ENCODE measurements around the gene MKX. TPM values are rescaled to one million over a fixed set of nuclear protein-coding genes. Genes with fewer than 3 reads are reported as not detected.

Gene MKX, protein sequence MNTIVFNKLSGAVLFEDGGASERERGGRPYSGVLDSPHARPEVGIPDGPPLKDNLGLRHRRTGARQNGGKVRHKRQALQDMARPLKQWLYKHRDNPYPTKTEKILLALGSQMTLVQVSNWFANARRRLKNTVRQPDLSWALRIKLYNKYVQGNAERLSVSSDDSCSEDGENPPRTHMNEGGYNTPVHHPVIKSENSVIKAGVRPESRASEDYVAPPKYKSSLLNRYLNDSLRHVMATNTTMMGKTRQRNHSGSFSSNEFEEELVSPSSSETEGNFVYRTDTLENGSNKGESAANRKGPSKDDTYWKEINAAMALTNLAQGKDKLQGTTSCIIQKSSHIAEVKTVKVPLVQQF
- total RNA-seq (2021; ENCODE audit: unreplicated experiment), result not detected
- not detected for polyA plus RNA-seq (2012; ENCODE audit: insufficient read length)
- Bru-seq, nascent RNA, result percentile 10 among the genes with signal in this experiment
- percentile 12 among the genes with signal in this experiment for BruChase-seq, experiment 1, labeled RNA remaining after a 2-hour chase
- BruChase-seq, experiment 2, labeled RNA remaining after a 6-hour chase, result percentile 9 among the genes with signal in this experiment
- long read RNA-seq, result 0 reads

DNA sequence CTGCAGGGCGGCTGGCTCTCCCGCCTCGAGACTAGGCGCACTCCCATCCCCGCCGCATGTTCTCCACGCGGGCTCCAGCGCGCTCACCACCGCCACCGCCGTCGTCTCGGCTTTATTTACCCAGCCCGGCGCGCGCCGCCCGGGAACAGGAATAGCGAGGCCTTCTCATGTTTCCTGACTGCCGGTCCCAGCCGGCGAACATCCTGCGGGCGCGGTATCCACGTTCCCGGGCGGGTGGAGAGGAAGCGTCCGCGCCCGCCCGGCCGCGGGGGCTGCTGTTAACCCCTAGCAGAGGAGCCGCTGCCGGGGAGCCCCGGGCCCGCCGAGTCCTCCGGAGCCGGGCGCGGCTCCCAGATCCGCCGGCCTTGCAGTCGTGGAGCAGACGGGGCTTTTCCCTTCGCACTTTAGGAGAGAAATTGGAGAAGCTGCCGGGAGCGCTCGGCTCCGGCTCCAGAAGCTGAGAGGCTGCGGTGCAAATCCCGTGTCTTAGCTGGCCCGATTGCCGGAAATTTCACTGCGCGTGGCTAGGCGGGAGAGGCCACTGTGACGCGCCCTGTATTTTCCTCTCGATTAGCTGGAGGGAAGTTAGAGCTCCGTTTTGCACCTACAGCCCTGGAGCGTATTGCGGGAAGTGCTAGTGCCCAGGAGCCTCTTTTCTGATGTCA lies at the start of gene MKX:
Gene MKX (minus strand): TSS at position 88 of the 665 bp plus-strand sequence. CDS start 2,404 bp downstream, outside the sequence.
- ATAC-seq (no peak), DNase-seq (ENCODE audit: low read depth, low spot score) (no peak)
- TF ChIP-seq, protein P1, sequence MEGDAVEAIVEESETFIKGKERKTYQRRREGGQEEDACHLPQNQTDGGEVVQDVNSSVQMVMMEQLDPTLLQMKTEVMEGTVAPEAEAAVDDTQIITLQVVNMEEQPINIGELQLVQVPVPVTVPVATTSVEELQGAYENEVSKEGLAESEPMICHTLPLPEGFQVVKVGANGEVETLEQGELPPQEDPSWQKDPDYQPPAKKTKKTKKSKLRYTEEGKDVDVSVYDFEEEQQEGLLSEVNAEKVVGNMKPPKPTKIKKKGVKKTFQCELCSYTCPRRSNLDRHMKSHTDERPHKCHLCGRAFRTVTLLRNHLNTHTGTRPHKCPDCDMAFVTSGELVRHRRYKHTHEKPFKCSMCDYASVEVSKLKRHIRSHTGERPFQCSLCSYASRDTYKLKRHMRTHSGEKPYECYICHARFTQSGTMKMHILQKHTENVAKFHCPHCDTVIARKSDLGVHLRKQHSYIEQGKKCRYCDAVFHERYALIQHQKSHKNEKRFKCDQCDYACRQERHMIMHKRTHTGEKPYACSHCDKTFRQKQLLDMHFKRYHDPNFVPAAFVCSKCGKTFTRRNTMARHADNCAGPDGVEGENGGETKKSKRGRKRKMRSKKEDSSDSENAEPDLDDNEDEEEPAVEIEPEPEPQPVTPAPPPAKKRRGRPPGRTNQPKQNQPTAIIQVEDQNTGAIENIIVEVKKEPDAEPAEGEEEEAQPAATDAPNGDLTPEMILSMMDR (IDR thresholded peaks at IDR 0.05), result no peak
- TF ChIP-seq TCF7L2 (IDR thresholded peaks at IDR 0.05; ENCODE audit: low read depth, low read length) (no peak), POLR2AphosphoS5 (IDR thresholded peaks at IDR 0.05; ENCODE audit: low read depth, low read length) (no peak), SIN3A (IDR thresholded peaks at IDR 0.05; ENCODE audit: borderline replicate concordance, insufficient read depth, low read depth, low read length) (no peak)
- TF ChIP-seq, protein P2, sequence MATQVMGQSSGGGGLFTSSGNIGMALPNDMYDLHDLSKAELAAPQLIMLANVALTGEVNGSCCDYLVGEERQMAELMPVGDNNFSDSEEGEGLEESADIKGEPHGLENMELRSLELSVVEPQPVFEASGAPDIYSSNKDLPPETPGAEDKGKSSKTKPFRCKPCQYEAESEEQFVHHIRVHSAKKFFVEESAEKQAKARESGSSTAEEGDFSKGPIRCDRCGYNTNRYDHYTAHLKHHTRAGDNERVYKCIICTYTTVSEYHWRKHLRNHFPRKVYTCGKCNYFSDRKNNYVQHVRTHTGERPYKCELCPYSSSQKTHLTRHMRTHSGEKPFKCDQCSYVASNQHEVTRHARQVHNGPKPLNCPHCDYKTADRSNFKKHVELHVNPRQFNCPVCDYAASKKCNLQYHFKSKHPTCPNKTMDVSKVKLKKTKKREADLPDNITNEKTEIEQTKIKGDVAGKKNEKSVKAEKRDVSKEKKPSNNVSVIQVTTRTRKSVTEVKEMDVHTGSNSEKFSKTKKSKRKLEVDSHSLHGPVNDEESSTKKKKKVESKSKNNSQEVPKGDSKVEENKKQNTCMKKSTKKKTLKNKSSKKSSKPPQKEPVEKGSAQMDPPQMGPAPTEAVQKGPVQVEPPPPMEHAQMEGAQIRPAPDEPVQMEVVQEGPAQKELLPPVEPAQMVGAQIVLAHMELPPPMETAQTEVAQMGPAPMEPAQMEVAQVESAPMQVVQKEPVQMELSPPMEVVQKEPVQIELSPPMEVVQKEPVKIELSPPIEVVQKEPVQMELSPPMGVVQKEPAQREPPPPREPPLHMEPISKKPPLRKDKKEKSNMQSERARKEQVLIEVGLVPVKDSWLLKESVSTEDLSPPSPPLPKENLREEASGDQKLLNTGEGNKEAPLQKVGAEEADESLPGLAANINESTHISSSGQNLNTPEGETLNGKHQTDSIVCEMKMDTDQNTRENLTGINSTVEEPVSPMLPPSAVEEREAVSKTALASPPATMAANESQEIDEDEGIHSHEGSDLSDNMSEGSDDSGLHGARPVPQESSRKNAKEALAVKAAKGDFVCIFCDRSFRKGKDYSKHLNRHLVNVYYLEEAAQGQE (IDR thresholded peaks at IDR 0.05; ENCODE audit: insufficient read depth in 1 of 2, low read depth in 2 of 2, low read length in 1 of 2), result no peak
- ChIA-PET CTCF (no interaction called here), POLR2A (interaction anchor here (0.7 kb wide), 1 partner anchor 614 kb away, joined by 4 read pairs; no protein-coding TSS in a partner anchor)
- H3K4me3 ChIP-seq (ENCODE audit: low read depth in 2 of 2, low read length in 2 of 2), result peak within 1 kb of the TSS in 1 of 2 experiments; percentile 14; a peak in 2 of 4 replicates
- H3K36me3 ChIP-seq (ENCODE audit: control insufficient read depth, insufficient read depth, low read length), result no peaks in the 10 kb centered on the region
- peaks cover 14% of the 10 kb centered on the region for H3K27me3 ChIP-seq (ENCODE audit: control insufficient read depth, insufficient read depth, low read length)
- H3K9me3 ChIP-seq (ENCODE audit: control insufficient read depth, insufficient read depth, low read depth, low read length), result no peaks in the 10 kb centered on the region
- no peak within 1 kb of the TSS for H3K27ac ChIP-seq (ENCODE audit: low read length)
- in situ Hi-C loops (cut with HindIII; ENCODE audit: low pct_unique_long_range_greater_than_20kb, low sequenced_read_pairs), result no loop called here
- no peaks in the 10 kb centered on the region; the same call in 1 of the 2 replicates for H3K4me1 ChIP-seq (ENCODE audit: control insufficient read depth, insufficient read depth, low read length)
- no TSS peak for BruUV-seq (replicated peaks)
- intact Hi-C loops (cut with micrococcal nuclease; ENCODE audit: unreplicated experiment), result no loop called here

DNA sequence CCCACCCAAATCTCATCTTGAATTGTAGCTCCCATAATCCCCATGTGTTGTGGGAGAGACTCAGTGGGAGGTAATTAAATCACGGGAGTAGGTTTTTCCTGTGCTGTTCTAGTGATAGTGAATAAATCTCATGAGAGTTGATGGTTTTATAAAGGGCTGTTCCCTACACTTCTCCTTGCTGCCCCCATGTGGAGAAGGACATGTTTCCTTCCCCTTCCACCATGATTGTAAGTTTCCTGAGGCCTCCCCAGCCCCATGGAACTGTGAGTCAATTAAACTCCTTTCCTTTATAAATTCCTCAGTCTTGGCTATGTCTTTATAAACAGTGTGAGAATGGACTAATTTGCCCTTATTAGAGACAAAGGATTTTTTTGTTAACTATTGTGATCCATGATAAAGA lies 48.5 kb upstream of the MKX start:
- ChIA-PET POLR2A (no interaction called here), CTCF (no interaction called here)
- intact Hi-C loops (cut with micrococcal nuclease; ENCODE audit: unreplicated experiment) (no loop called here), in situ Hi-C loops (cut with HindIII; ENCODE audit: low pct_unique_long_range_greater_than_20kb, low sequenced_read_pairs) (no loop called here)
- DNase-seq (ENCODE audit: low read depth, low spot score) (no peak), ATAC-seq (no peak)
- Histone ChIP-seq H3K4me1 (ENCODE audit: control insufficient read depth, insufficient read depth, low read length) (no peaks in the 10 kb centered on the region), H3K36me3 (ENCODE audit: control insufficient read depth, insufficient read depth, low read length) (no peaks in the 10 kb centered on the region), H3K27ac (ENCODE audit: low read length) (no peak overlapping the region), H3K9me3 (ENCODE audit: control insufficient read depth, insufficient read depth, low read depth, low read length) (no peaks in the 10 kb centered on the region), H3K4me3 (ENCODE audit: low read depth in 2 of 2, low read length in 2 of 2) (no peak overlapping the region), H3K27me3 (ENCODE audit: control insufficient read depth, insufficient read depth, low read length) (no peaks in the 10 kb centered on the region)
- BruUV-seq (replicated peaks), result no TSS peak
- TF ChIP-seq, protein P1 (IDR thresholded peaks at IDR 0.05), result peak; percentile 17; the same call in 1 of the 2 replicates
- no peak for TF ChIP-seq POLR2AphosphoS5 (IDR thresholded peaks at IDR 0.05; ENCODE audit: low read depth, low read length)

Measured in Panc1 (cell line).